HEK293T (cell line): Measurements from ENCODE around the gene PET100.

Experiments used
- CTCF ChIA-PET: fragments of 350-600 bp; formaldehyde crosslinking; extraction: SDS; loops from one replicate; lab custom pipeline; 2021; ENCODE audit warnings: antibody characterized with exemption, inconsistent platforms; lab: Yijun Ruan, JAX
- POLR2A ChIA-PET: fragments of 350-600 bp; formaldehyde crosslinking; extraction: SDS; loops from one replicate; lab custom pipeline; 2020; ENCODE audit warnings: antibody characterized with exemption, inconsistent platforms; lab: Yijun Ruan, JAX
- DNase-seq: peaks from one replicate; pipeline ENCODE4 v3.0.0; 2012; ENCODE audit warnings: mixed read lengths; ENCODE audit errors: extremely low spot score
- ARNT ChIP-seq: fragments of 450-650 bp; IDR thresholded peaks from 2 replicates; pipeline ENCODE4 v1.6.1; 2017; ENCODE audit warnings: mild to moderate bottlenecking
- BHLHE40 ChIP-seq: fragments of 450-650 bp; IDR thresholded peaks from 2 replicates; pipeline ENCODE4 v1.6.1; 2016; ENCODE audit warnings: mild to moderate bottlenecking, moderate library complexity, borderline replicate concordance
- CTBP1 ChIP-seq: fragments of 450-650 bp; IDR thresholded peaks from 2 replicates; pipeline ENCODE4 v1.6.1; 2016; ENCODE audit warnings: borderline replicate concordance
- ELF4 ChIP-seq: fragments of 450-650 bp; IDR thresholded peaks from 2 replicates; pipeline ENCODE4 v1.6.1; 2017; ENCODE audit warnings: antibody characterized with exemption
- FOXA1 ChIP-seq: fragments of 450-650 bp; IDR thresholded peaks from 2 replicates; pipeline ENCODE4 v1.6.1; 2016; ENCODE audit warnings: mild to moderate bottlenecking
- FOXK2 ChIP-seq: fragments of 450-650 bp; IDR thresholded peaks from 2 replicates; pipeline ENCODE4 v1.6.1; 2016; ENCODE audit warnings: mild to moderate bottlenecking
- FOXM1 ChIP-seq: fragments of 450-650 bp; IDR thresholded peaks from 2 replicates; pipeline ENCODE4 v1.6.1; 2017; ENCODE audit warnings: mild to moderate bottlenecking, borderline replicate concordance
- HDGF ChIP-seq: fragments of 450-650 bp; IDR thresholded peaks from 2 replicates; pipeline ENCODE4 v1.6.1; 2017; ENCODE audit warnings: antibody characterized with exemption, borderline replicate concordance
- L3MBTL2 ChIP-seq: fragments of 450-650 bp; conservative IDR thresholded peaks from 2 replicates; pipeline ENCODE4 v1.6.1; 2016; ENCODE audit warnings: mild to moderate bottlenecking
- LEF1 ChIP-seq: fragments of 450-650 bp; IDR thresholded peaks from 2 replicates; pipeline ENCODE4 v1.6.1; 2017; ENCODE audit warnings: mild to moderate bottlenecking, borderline replicate concordance
- NFRKB ChIP-seq: fragments of 450-650 bp; IDR thresholded peaks from 2 replicates; pipeline ENCODE4 v1.6.1; 2016; ENCODE audit warnings: mild to moderate bottlenecking, moderate library complexity
- SP1 ChIP-seq: fragments of 450-650 bp; IDR thresholded peaks from 2 replicates; pipeline ENCODE4 v1.6.1; 2017
- SUZ12 ChIP-seq: fragments of 450-650 bp; IDR thresholded peaks from 2 replicates; pipeline ENCODE4 v1.6.1; 2016; ENCODE audit warnings: mild to moderate bottlenecking
- TARDBP ChIP-seq: fragments of 450-650 bp; IDR thresholded peaks from 2 replicates; pipeline ENCODE4 v1.6.1; 2016
- ZNF384 ChIP-seq: fragments of 450-650 bp; IDR thresholded peaks from 2 replicates; pipeline ENCODE4 v1.6.1; 2016
- TF ChIP-seq, protein P1 (sequence below): fragments of 450-650 bp; IDR thresholded peaks from 2 replicates; pipeline ENCODE4 v1.6.1; 2016

Gene PET100

DNA sequence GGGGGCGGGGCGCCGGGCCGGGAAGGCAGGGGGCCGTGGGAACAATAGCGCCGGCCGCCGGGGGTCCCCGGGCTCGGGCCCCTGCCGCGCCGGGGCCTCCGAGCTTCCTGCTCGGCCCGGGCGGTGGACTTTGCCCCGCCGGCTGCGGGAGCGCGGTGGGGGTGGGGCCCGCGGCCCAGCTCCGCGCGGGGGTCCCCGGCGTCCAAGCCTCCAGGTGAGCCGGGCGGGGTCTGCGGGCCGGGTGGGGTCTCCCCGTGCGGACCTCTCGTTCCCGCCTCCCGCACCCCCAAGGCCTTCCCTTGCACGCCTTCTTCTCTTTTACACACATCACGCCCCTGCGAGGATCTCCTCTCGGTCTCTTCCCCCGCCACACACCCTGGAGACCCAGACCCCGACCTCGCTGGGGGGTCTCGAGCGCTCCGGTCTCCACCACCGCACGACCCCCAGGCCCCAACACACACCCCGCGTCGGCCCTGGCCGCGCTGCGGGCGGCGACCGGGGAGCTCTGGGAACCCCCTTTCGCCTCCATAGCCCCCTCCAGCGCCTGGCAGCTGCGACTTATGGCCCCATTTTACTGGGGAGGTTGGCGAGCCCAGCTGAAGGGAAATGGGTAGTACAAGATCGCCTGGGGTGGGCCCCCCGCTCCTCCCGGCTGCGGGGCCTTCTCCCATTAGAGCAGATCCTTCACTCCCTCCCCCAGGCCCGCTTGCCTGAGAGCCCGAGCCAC, 33.2 kb upstream of the PET100 start:
- no peak for TF ChIP-seq ELF4
- TF ChIP-seq BHLHE40 = no peak
- TF ChIP-seq LEF1 = no peak
- TF ChIP-seq FOXM1 = no peak
- no peak for TF ChIP-seq FOXK2
- TF ChIP-seq, protein P1, sequence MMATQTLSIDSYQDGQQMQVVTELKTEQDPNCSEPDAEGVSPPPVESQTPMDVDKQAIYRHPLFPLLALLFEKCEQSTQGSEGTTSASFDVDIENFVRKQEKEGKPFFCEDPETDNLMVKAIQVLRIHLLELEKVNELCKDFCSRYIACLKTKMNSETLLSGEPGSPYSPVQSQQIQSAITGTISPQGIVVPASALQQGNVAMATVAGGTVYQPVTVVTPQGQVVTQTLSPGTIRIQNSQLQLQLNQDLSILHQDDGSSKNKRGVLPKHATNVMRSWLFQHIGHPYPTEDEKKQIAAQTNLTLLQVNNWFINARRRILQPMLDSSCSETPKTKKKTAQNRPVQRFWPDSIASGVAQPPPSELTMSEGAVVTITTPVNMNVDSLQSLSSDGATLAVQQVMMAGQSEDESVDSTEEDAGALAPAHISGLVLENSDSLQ = no peak
- no peak for TF ChIP-seq SUZ12
- no peak for TF ChIP-seq L3MBTL2
- no peak for TF ChIP-seq ZNF384
- TF ChIP-seq SP1 = no peak
- no peak for TF ChIP-seq ARNT
- TF ChIP-seq HDGF = no peak
- TF ChIP-seq TARDBP = no peak
- no peak for TF ChIP-seq NFRKB
- no peak for DNase-seq
- CTCF ChIA-PET = interaction anchor here (0.7 kb wide), 2 partner anchors 9 to 28 kb away, joined by 4 to 6 read pairs; no protein-coding TSS in a partner anchor
- POLR2A ChIA-PET = interaction anchor here (1.6 to 2.6 kb wide), 2 partner anchors 9 to 33 kb away, joined by 9 to 10 read pairs; partner anchors contain the start of genes PET100 and XAB2

DNA sequence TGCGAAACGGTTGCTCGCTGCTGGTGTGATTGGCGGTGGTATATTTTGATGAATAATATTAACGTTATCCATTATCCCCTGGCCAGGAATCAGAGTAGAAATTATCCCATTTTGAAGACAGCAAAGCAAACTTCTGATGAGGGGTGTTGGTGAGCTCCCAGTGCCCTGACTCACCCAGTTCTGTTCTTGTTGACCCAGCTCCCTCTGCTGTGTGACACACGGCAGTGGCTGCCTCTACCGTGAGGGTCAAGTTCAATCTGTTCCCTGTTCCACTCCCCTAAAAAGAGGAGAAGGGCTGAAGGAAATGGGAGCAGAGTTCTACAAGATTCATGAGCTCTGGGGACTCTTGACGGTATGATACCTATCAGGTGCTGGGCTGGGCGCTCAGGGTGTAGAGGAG, 31.9 kb upstream of the PET100 start:
- POLR2A ChIA-PET = interaction anchor here (0.8 kb wide), 1 partner anchor 8 kb away, joined by 4 read pairs; no protein-coding TSS in a partner anchor
- CTCF ChIA-PET = no interaction called here
- DNase-seq = no peak
- TF ChIP-seq FOXK2 (no peak), TARDBP (no peak), FOXM1 (no peak), CTBP1 (no peak), SP1 (no peak), ELF4 (no peak), ZNF384 (no peak), ARNT (no peak), HDGF (no peak), LEF1 (no peak), FOXA1 (no peak), BHLHE40 (no peak), NFRKB (no peak), SUZ12 (no peak)
- TF ChIP-seq, protein P1 = no peak

DNA sequence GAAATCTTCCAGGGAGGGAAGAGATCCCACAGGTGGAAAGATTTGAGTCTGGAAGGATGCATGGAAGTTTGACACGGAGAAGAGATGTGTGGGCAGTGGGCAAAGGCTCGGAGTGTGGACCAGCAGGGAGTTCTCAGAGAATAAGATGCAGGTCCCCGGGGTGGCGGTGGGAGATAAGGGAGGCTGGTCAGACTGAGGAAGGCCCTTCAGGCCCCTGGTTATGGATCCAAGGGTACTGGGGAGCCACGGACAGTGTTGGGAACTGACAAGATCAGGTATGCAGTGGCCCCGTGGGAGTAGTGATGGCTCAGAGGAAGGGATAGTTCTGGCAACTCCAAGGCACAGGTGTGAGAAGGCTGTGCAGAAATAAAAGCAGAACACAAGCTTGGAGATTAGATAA, 31.4 kb upstream of the PET100 start:
- CTCF ChIA-PET = no interaction called here
- POLR2A ChIA-PET = no interaction called here
- DNase-seq = no peak
- no peak for TF ChIP-seq CTBP1
- TF ChIP-seq FOXM1 = no peak
- TF ChIP-seq TARDBP = no peak
- no peak for TF ChIP-seq L3MBTL2
- TF ChIP-seq ZNF384 = no peak
- no peak for TF ChIP-seq HDGF
- TF ChIP-seq SP1 = no peak
- TF ChIP-seq FOXA1 = no peak
- TF ChIP-seq ARNT = no peak
- TF ChIP-seq NFRKB = no peak
- TF ChIP-seq FOXK2 = no peak
- TF ChIP-seq, protein P1 = no peak
- no peak for TF ChIP-seq LEF1
- no peak for TF ChIP-seq BHLHE40

DNA sequence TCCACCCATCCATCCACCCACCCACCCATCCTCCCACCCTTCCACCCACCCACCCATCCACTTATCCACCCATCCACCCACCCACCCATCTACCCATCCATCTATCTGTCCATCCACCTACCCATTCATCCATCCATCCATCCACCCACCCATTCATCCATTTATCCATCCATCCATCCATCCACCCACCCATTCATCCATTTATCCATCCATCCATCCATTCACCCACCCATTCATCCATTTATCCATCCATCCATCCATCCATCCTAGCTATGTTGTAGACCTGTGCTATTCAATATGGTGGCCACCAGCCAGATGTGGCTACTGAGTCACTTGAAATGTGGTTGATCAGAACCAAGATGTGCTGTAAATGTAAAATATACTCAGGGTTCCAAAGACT, 28.9 kb upstream of the PET100 start:
- DNase-seq = no peak
- POLR2A ChIA-PET = no interaction called here
- TF ChIP-seq NFRKB = no peak
- TF ChIP-seq TARDBP = no peak
- no peak for TF ChIP-seq LEF1
- no peak for TF ChIP-seq CTBP1
- no peak for TF ChIP-seq L3MBTL2
- no peak for TF ChIP-seq FOXK2
- TF ChIP-seq HDGF = no peak
- no peak for TF ChIP-seq ARNT
- CTCF ChIA-PET = no interaction called here

DNA sequence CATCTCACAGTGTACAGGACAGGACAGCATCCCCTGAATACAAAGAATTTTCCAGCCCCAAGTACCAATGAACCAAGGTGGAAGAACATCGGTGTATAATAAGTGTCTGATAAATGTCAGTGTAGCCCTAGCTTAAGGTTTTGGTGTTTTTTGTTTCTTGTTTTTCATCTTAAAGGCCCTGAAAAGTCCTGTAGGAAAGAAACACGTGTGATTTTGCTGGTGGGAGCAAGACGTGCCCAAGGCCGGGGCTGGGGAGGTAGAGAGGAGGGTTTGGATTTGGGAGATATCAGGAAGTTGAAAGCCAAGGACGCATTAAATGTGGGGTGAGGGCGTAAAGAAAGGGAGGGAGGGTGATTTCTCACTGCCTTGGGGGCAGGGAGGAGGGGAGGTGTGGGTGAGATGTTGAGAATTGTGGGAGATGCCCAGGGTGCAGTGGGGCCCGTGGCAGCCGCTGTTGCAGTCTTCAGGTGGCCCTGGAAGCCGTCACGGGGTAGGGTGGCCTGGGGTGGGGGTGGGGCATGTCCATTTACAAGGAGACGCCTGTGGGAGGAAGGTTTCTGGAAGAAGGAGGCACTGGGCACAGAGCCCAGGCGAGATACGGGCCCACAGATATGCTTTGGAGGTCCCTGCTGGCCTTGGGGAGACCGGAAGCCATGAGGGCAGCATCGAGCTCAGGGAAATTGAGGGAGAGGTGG, 27.2 kb upstream of the PET100 start:
- ChIA-PET CTCF (no interaction called here), POLR2A (no interaction called here)
- DNase-seq = no peak
- TF ChIP-seq HDGF (no peak), CTBP1 (no peak), BHLHE40 (no peak), ZNF384 (no peak), NFRKB (no peak), SUZ12 (no peak), TARDBP (no peak), LEF1 (no peak), L3MBTL2 (no peak), FOXM1 (no peak), SP1 (no peak), FOXA1 (no peak), ARNT (no peak), ELF4 (no peak), FOXK2 (no peak)
- TF ChIP-seq, protein P1 = no peak
